OCI-LY3 (cell line): ENCODE measurements around the gene B4GALNT2.
"Not testable (repeated sequence)": the region's sequence is repeated elsewhere in the genome, so short reads cannot be mapped to it uniquely, and the experiment has no call there.

ENCODE experiments used
- H2AFZ ChIP-seq: fragments of 200-600, 300-600 bp; shearing (Covaris generic); 2 replicates; pipeline ENCODE4 v1.6.0; 2014; ENCODE audit warnings: antibody characterized with exemption, low read depth, low read length
- H3K27ac ChIP-seq: fragments of 200-600, 300-600 bp; sonication (generic); 2 replicates; pipeline ENCODE4 v1.5.1; 2014; ENCODE audit warnings: mild to moderate bottlenecking, low read length, moderate library complexity, mixed read lengths
- H3K27me3 ChIP-seq: fragments of 200-600, 300-600 bp; sonication (generic); 2 replicates; pipeline ENCODE4 v1.6.1; 2014; ENCODE audit warnings: low read depth, low read length, mixed read lengths
- H3K36me3 ChIP-seq: fragments of 200-600, 300-600 bp; sonication (generic); replicated peaks from 2 replicates; pipeline ENCODE3; 2014; ENCODE audit warnings: low read depth, low read length, mixed read lengths
- H3K4me1 ChIP-seq: fragments of 300-600, 200-600 bp; sonication (generic); 2 replicates; pipeline ENCODE4 v1.6.1; 2014; ENCODE audit warnings: low read length, mixed read lengths
- H3K4me2 ChIP-seq: fragments of 200-600, 300-600 bp; sonication (generic); 2 replicates; pipeline ENCODE4 v1.6.1; 2014; ENCODE audit warnings: low read length, mixed read lengths
- H3K4me3 ChIP-seq: fragments of 300-600, 200-600 bp; sonication (generic); 2 replicates; pipeline ENCODE4 v1.5.1; 2014; ENCODE audit warnings: antibody characterized with exemption, mild to moderate bottlenecking, low read length, moderate library complexity
- H3K79me2 ChIP-seq: fragments of 300-600, 200-600 bp; shearing (Covaris generic); 2 replicates; pipeline ENCODE4 v1.6.1; 2014; ENCODE audit warnings: mild to moderate bottlenecking, low read length, mixed read lengths
- H3K9ac ChIP-seq: fragments of 300-600, 200-600 bp; shearing (Covaris generic); 2 replicates; pipeline ENCODE4 v1.6.0; 2014; ENCODE audit warnings: mild to moderate bottlenecking, low read length, moderate library complexity
- H3K9me3 ChIP-seq: fragments of 200-600, 300-600 bp; shearing (Covaris generic); 2 replicates; pipeline ENCODE4 v1.6.1; 2014; ENCODE audit warnings: low read length, mixed read lengths; ENCODE audit not compliant: insufficient read depth
- H4K20me1 ChIP-seq: fragments of 200-600, 300-600 bp; sonication (generic); 2 replicates; pipeline ENCODE4 v1.6.1; 2016; ENCODE audit warnings: low read length, mixed read lengths; ENCODE audit not compliant: insufficient read depth
- CTCF ChIP-seq: fragments of 200-600, 300-600 bp; sonication (generic); IDR thresholded peaks from 2 replicates; pipeline ENCODE4 v1.5.1; 2014; ENCODE audit warnings: antibody characterized with exemption, low read length, low read depth
- EZH2phosphoT487 ChIP-seq: fragments of 200-600 bp; shearing (Covaris generic); IDR thresholded peaks from 2 replicates; pipeline ENCODE4 v1.6.1; 2018; ENCODE audit warnings: antibody characterized with exemption, mixed run types, low read depth

Gene B4GALNT2

GRCh38 chr17:49183341-49183740 lies 50.8 kb downstream of the B4GALNT2 start:
- Histone ChIP-seq H3K4me3 (no peak overlapping the region), H3K9me3 (no peaks in the 10 kb centered on the region), H3K27me3 (no peaks in the 10 kb centered on the region), H3K4me1 (no peaks in the 10 kb centered on the region), H4K20me1 (no peaks in the 10 kb centered on the region), H3K36me3 (no peaks in the 10 kb centered on the region), H2AFZ (no peak overlapping the region), H3K27ac (no peak overlapping the region), H3K9ac (no peak overlapping the region), H3K4me2 (no peak overlapping the region), H3K79me2 (no peaks in the 10 kb centered on the region)
- TF ChIP-seq EZH2phosphoT487 (no peak), CTCF (no peak)

- Histone ChIP-seq H3K27ac (no peak overlapping the region), H3K4me3 (no peak overlapping the region), H4K20me1 (no peaks in the 10 kb centered on the region), H3K4me2 (no peak overlapping the region), H3K27me3 (no peaks in the 10 kb centered on the region), H3K9ac (no peak overlapping the region), H3K4me1 (no peaks in the 10 kb centered on the region), H3K9me3 (no peaks in the 10 kb centered on the region), H3K79me2 (no peaks in the 10 kb centered on the region), H2AFZ (no peak overlapping the region), H3K36me3 (no peaks in the 10 kb centered on the region)
- TF ChIP-seq CTCF (no peak), EZH2phosphoT487 (no peak)
These were observed 51.2 kb downstream of the B4GALNT2 start for GRCh38 chr17:49183801-49184200.

- H3K9me3 ChIP-seq, H3K4me3 ChIP-seq, H3K9ac ChIP-seq, H3K27me3 ChIP-seq, H4K20me1 ChIP-seq, H3K79me2 ChIP-seq, H3K4me1 ChIP-seq, H3K4me2 ChIP-seq, H3K27ac ChIP-seq, H2AFZ ChIP-seq, H3K36me3 ChIP-seq: not testable (repeated sequence)
These were observed 52.0 kb downstream of the B4GALNT2 start for GRCh38 chr17:49184522-49184921.

DNA sequence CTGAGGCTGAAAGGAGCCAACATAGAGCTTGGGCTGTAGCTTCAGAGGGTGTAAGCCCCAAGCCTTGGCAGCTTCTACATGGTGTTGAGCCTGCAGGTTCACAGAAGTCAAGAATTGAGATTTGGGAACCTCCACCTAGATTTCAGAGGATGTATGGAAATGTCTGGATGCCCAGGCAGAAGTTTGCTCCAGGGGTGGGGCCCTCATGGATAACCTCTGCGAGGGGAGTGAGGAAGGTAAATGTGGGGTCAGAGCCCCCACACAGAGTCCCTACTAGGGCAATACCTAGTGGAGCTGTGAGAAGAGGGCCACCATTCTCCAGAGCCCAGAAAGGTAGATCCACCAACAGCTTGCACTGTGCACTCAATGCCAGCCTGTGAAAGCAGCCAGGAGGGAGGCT lies 52.8 kb downstream of the B4GALNT2 start:
- not testable (repeated sequence) for H3K27ac ChIP-seq, H3K36me3 ChIP-seq, H3K27me3 ChIP-seq, H3K4me2 ChIP-seq, H3K4me1 ChIP-seq, H3K4me3 ChIP-seq, H3K9ac ChIP-seq, H3K79me2 ChIP-seq, H2AFZ ChIP-seq, H4K20me1 ChIP-seq, H3K9me3 ChIP-seq

GRCh38 chr17:49187301-49187700 lies 54.7 kb downstream of the B4GALNT2 start:
- Histone ChIP-seq H3K4me2 (no peak overlapping the region), H4K20me1 (no peaks in the 10 kb centered on the region), H3K9ac (no peak overlapping the region)

More at GRCh38 chr17:49187301-49187700, 54.7 kb downstream of the B4GALNT2 start:
- H3K4me3 ChIP-seq: no peak overlapping the region
- no peak overlapping the region for H3K27ac ChIP-seq
- TF ChIP-seq EZH2phosphoT487: no peak
- TF ChIP-seq CTCF: no peak
- H3K79me2 ChIP-seq: no peaks in the 10 kb centered on the region
- H2AFZ ChIP-seq: no peak overlapping the region
- peaks cover 4% of the 10 kb centered on the region; the same call in 1 of the 2 replicates for H3K4me1 ChIP-seq
- no peaks in the 10 kb centered on the region for H3K36me3 ChIP-seq
- H3K27me3 ChIP-seq: no peaks in the 10 kb centered on the region
- no peaks in the 10 kb centered on the region for H3K9me3 ChIP-seq
